GM19043 (cell line): ENCODE results near the gene POLR3H.

Source experiments
- ATAC-seq: cut with Tn5 transposase; IDR thresholded peaks from one replicate; pipeline ENCODE4 v1.9.1; 2021; ENCODE audit warnings: low read depth; ENCODE audit not compliant: unreplicated experiment

Gene POLR3H

GRCh38 chr22:41539146-41540005, 4.9 kb downstream of the POLR3H start:
- ATAC-seq, result no peak

GRCh38 chr22:41538583-41538982, 5.7 kb downstream of the POLR3H start:
- ATAC-seq, result no peak

GRCh38 chr22:41537203-41537602, 7.1 kb downstream of the POLR3H start:
- ATAC-seq, result no peak

GRCh38 chr22:41535244-41535643, 9.0 kb downstream of the POLR3H start:
- no peak for ATAC-seq

- ATAC-seq, result no peak
These were observed 10.1 kb downstream of the POLR3H start for GRCh38 chr22:41534219-41534618.

- no peak for ATAC-seq
These were observed 11.1 kb downstream of the POLR3H start for GRCh38 chr22:41532908-41533825.

- no peak for ATAC-seq
These were observed 12.4 kb downstream of the POLR3H start for GRCh38 chr22:41531715-41532477.

GRCh38 chr22:41530890-41531714, 13.2 kb downstream of the POLR3H start:
- no peak for ATAC-seq

GRCh38 chr22:41528938-41529561, 15.2 kb downstream of the POLR3H start:
- no peak for ATAC-seq

GRCh38 chr22:41528132-41528766, 16.0 kb downstream of the POLR3H start:
- ATAC-seq, result no peak

- ATAC-seq, result no peak
These were observed 17.2 kb downstream of the POLR3H start for GRCh38 chr22:41526830-41527799.

- no peak for ATAC-seq
These were observed 17.9 kb downstream of the POLR3H start for GRCh38 chr22:41526226-41526829.

- ATAC-seq, result no peak
These were observed 18.6 kb downstream of the POLR3H start for GRCh38 chr22:41525450-41526225.

- ATAC-seq, result no peak
These were observed 19.3 kb downstream of the POLR3H start for GRCh38 chr22:41524809-41525449.

- no peak for ATAC-seq
These were observed 20.0 kb downstream of the POLR3H start for GRCh38 chr22:41524251-41524661.
